VCaP (cell line): ENCODE results near the gene NAGPA.
"Not testable (repeated sequence)": the region's sequence is repeated elsewhere in the genome, so short reads cannot be mapped to it uniquely, and the experiment has no call there.

Experiments used
- H3K27ac ChIP-seq: fragments of 450-650 bp; 2 replicates; pipeline ENCODE4 v1.5.1; 2017
- CTCF ChIP-seq: fragments of 450-650 bp; conservative IDR thresholded peaks from 2 replicates; pipeline ENCODE4 v1.5.1; 2017; ENCODE audit warnings: mild to moderate bottlenecking, moderate library complexity

Gene NAGPA

DNA sequence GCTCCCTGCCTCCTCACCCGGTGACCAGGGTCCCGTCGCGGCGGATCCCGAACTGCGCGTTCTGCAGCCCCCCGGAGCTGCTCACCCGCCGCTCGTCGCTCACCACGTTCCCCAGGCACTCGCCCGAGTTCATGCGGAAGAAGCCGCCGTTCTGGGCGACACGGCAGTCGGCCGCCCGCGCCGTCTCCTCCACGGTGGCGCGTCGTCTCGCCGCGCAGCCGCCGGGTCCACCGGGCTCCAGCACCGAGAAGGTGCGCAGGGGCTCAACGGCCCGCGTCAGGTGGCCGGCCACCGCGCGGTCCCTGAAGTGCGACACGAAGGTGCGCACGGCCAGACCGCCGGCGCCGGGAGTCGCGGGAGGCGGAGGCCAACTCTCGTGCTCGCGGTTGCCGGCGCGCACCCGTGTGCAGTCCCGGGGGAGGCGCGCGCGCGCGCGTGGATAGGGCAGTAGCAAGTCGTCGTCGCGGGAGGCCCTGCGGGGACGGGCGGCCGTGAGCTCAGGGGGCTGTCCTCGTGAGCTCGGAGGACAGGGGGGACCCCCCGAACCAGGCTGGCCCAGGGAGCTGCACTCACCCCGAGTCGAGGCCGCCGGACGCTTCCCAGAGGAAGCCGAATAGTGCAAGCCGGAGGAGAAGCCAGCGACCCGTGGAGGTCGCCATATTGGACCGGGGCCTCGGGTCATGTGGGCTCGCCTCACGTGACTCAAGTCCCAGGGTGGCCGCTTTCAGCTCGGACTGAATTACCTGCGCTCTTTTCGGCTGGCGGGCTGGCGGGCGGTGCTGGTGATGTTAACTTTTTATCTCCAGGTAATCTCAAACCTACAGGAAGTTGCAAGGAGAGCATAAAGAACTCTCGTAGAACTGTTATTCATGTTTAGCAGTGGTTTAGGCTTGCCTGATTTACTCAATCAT is at the start of gene NAGPA:
Gene NAGPA (minus strand): TSS at position 680 of the 911 bp plus-strand sequence. CDS start 21 bp downstream, at position 659.
- TF ChIP-seq CTCF: no peak
- H3K27ac ChIP-seq: peak within 1 kb of the TSS; percentile 52; the same call in 1 of the 2 replicates

DNA sequence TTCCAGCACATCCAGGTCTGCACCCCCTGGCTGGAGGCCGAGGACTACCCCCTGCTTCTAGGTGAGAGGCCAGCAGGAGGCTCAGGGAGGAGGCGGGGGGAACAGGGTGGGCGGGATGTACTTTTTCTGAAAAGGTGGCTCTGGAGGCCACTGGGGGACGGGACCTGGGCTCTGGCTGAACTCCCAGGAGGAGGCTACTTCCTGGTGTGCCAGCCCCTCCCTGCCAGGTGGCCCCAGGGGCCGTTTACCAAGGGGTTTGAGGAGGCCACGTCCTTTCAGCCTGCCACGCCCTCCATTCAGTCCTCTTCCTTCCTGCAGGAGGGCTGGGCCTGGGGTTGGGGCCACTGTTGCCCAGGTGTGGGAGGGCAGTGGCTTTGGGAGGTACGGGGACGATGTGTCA is 47.3 kb upstream of the NAGPA start:
- not testable (repeated sequence) for H3K27ac ChIP-seq

- H3K27ac ChIP-seq: not testable (repeated sequence)
Observed at GRCh38 chr16:5080461-5080860, 46.7 kb upstream of the NAGPA start.

DNA sequence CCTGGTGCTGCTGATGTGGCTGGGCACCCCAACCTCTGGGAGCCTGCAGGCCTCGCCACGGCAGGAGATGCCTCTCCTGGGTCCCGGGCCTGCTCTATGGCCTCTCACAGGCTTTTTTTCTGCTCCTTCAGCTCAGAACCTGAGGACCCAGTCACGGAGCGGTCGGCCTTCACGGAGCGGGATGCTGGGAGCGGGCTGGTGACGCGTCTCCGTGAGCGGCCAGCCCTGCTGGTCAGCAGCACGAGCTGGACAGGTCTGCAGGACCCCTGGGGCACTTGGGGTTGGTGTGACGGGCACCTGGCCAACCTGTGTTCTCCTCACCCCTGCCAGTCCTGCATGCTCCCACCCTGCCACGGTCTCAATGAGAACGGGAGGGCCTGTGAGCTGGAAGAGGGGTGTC is 44.9 kb upstream of the NAGPA start:
- no peak for TF ChIP-seq CTCF
- H3K27ac ChIP-seq: no peak overlapping the region

GRCh38 chr16:5077304-5077703 is 43.6 kb upstream of the NAGPA start:
- no peak for TF ChIP-seq CTCF
- no peak overlapping the region for H3K27ac ChIP-seq

GRCh38 chr16:5075637-5076036 is 41.9 kb upstream of the NAGPA start:
- no peak overlapping the region for H3K27ac ChIP-seq
- TF ChIP-seq CTCF: no peak

- not testable (repeated sequence) for H3K27ac ChIP-seq
Observed at GRCh38 chr16:5073771-5074170, 40.0 kb upstream of the NAGPA start.

DNA sequence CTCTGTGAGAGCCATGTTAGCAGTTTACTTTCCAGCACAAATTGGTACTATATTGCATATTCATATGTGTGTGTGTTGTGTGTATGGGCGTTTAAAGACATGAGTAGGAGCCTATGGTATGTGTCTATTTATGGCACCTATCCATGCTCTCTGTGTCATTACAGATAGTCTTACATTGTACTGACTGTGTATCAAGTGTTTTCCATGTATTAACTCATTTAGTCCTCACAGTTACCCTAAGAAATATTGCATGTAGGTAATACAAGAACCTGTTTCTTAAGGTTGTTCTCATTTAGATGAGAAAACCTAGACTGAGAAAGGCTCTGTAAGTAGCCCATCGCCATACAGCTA is 39.5 kb upstream of the NAGPA start:
- TF ChIP-seq CTCF: no peak
- H3K27ac ChIP-seq: no peak overlapping the region

DNA sequence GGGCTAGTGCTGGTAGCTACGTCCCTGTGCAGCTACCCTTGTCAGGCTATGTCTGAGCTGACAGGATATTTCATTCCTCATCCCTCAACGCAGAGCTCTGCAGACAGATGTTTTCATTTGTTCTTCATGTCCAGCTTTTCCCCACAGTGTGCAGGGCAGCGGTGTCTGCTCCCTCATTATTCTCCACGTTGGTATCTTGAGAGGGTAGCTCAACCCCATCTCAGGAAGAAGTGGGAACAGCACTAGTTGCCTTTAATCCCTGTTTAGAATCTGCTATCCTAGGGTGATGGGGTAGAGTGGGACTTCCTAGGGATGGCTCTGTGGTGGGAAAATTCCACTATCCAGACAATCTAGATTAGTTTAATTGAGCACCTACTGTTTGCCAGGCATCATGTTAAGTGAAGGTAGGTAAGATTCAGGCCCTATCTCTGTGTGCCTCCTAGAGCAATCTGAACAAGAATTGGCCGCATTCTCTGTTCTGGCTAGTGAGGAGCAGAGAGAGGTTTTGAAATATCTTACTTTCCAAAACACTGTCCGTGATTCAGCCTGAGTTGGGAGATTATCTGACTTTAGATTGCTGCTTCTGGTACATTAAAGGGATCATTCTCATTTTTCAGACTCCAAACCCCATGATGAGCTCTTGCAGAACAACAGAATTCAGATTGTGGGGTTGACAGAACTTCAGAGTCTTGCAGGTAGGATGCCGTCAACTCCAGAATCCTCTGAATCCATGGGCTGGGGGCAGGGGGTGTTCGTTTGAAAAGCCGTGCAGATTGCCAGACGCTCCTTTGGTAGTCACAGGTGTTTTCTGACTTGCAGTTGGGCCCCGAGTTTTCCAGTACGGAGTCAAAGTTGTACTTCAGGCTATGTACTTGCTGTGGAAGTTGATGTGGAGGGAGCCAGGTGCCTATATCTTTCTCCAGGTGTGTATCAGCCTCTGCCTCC is 38.9 kb upstream of the NAGPA start:
- peak overlapping the region; percentile 71 for H3K27ac ChIP-seq
- no peak for TF ChIP-seq CTCF
